Measurements from ENCODE around the gene PRSS50. TPM values are rescaled to one million over a fixed set of nuclear protein-coding genes. Genes with fewer than 3 reads are reported as not detected.

Gene PRSS50
- total RNA-seq, 1 experiment from 2014 or later, result not detected

DNA sequence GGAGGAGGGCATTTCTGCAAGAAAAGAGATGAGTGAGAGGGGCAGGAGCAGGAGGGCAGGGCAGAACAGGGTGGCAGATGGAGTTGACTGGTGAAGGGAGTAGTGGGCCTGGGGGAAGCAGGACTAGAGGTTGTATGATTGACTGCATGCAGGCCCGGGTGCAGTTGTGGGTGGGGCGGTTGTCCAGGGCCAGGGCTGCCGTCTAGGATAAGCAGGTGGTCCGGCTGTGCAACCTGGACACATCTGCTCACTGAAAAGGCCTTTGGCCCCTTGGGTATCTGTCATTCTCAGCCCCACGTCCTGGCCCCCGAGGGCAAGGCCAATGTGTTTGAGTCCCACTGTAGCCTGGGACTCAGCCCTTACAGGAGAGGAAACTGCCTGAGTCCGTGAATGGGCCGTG is 49.6 kb downstream of the PRSS50 start (continued):
- no peak for TF ChIP-seq ATF3 (IDR thresholded peaks at IDR 0.05)
- TF ChIP-seq POLR2A (IDR thresholded peaks at IDR 0.05; ENCODE audit: borderline replicate concordance, extremely low read depth, insufficient read depth, insufficient read length), result no peak
- no peak for TF ChIP-seq JUND (IDR thresholded peaks at IDR 0.05)
- no peak for TF ChIP-seq FOSL1 (IDR thresholded peaks at IDR 0.05; ENCODE audit: low read depth)
- TF ChIP-seq EGR1 (IDR thresholded peaks at IDR 0.05; ENCODE audit: low read depth), result no peak

DNA sequence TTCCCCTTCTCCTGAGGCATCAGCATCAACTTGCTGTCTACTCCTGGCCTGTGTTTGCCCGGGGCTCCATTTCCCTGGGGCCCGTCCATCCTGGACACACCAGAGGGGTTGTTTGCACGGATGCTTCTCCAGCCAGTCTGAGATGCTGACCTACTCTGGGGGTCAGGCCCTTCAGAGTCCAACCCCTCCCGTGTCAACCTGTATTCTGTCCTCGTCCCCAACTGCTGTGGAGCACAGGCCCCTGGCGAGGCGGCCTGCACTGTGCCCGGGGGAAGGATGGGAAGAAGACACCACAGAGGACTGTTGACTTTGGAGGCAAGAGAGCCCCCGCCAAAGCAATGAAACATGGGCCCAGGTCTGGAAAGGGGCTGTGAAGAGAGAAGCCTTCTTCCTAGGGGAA is 50.0 kb downstream of the PRSS50 start:
- Histone ChIP-seq H4K20me1 (ENCODE audit: insufficient read depth) (no peaks in the 10 kb centered on the region), H3K9me2 (ENCODE audit: insufficient read depth) (no peaks in the 10 kb centered on the region), H3K9ac (ENCODE audit: low read length) (no peak overlapping the region), H3K27me3 (ENCODE audit: insufficient read depth, low read length) (no peaks in the 10 kb centered on the region), H3K27ac (ENCODE audit: low read depth, low read length) (no peak overlapping the region), H3K4me1 (ENCODE audit: control insufficient read depth in 1 of 2, insufficient read depth in 2 of 2, low read length in 2 of 2) (no peaks in the 10 kb centered on the region), H3K4me2 (ENCODE audit: low read length) (no peak overlapping the region), H3K9me3 (ENCODE audit: control insufficient read depth in 1 of 2, insufficient read depth in 1 of 2, low read depth in 1 of 2, low read length in 2 of 2) (no peaks in the 10 kb centered on the region), H2AFZ (ENCODE audit: low read depth, low read length, poor library complexity, severe bottlenecking) (no peak overlapping the region), H3K36me3 (ENCODE audit: control insufficient read depth in 1 of 2, insufficient read depth in 2 of 2, low read length in 2 of 2) (no peaks in the 10 kb centered on the region), H3K4me3 (replicated peaks in 1 of 2; ENCODE audit: low read depth in 1 of 2, low read length in 2 of 2) (no peak overlapping the region), H3K79me2 (ENCODE audit: insufficient read depth, low read length) (no peaks in the 10 kb centered on the region)
- ChIA-PET POLR2A (no interaction called here), CTCF (no interaction called here), RAD21 (ENCODE audit: low non-redundant PET in 1 of 2, low total read pairs in 2 of 2, uncharacterized antibody in 2 of 2, unreplicated experiment in 2 of 2) (no interaction called here)
- intact Hi-C loops (cut with micrococcal nuclease), result no loop called here
- DNase-seq (ENCODE audit: low read depth, low spot score) (no peak), ATAC-seq (no peak)
- TF ChIP-seq SRF (IDR thresholded peaks at IDR 0.05; ENCODE audit: low read depth) (no peak), CBX3 (IDR thresholded peaks at IDR 0.05; ENCODE audit: low read depth) (no peak), JUND (IDR thresholded peaks at IDR 0.05) (no peak), TCF7L2 (IDR thresholded peaks at IDR 0.05; ENCODE audit: borderline replicate concordance, extremely low read depth, insufficient read depth, insufficient read length) (no peak)
- BruUV-seq (replicated peaks), result no TSS peak

GRCh38 chr3:46667061-46667621 is 50.5 kb downstream of the PRSS50 start:
- ChIA-PET POLR2A (no interaction called here), RAD21 (ENCODE audit: low non-redundant PET in 1 of 2, low total read pairs in 2 of 2, uncharacterized antibody in 2 of 2, unreplicated experiment in 2 of 2) (no interaction called here)
- no peak overlapping the region for H2AFZ ChIP-seq (ENCODE audit: low read depth, low read length, poor library complexity, severe bottlenecking)
- TF ChIP-seq SP1 (IDR thresholded peaks at IDR 0.05; ENCODE audit: low read depth) (no peak), POLR2AphosphoS5 (IDR thresholded peaks at IDR 0.05; ENCODE audit: low read depth, low read length) (no peak), CEBPB (IDR thresholded peaks at IDR 0.05; ENCODE audit: low read depth) (no peak), CBX3 (IDR thresholded peaks at IDR 0.05; ENCODE audit: low read depth) (no peak), ELF1 (IDR thresholded peaks at IDR 0.05; ENCODE audit: borderline replicate concordance, low read depth) (no peak), ATF3 (IDR thresholded peaks at IDR 0.05) (no peak), EZH2phosphoT487 (IDR thresholded peaks at IDR 0.05; ENCODE audit: borderline replicate concordance) (no peak), RAD21 (IDR thresholded peaks at IDR 0.05; ENCODE audit: low read depth) (no peak), YY1 (IDR thresholded peaks at IDR 0.05; ENCODE audit: extremely low read depth, insufficient replicate concordance, low read depth, low read length) (no peak), MAX (IDR thresholded peaks at IDR 0.05) (no peak), SRF (IDR thresholded peaks at IDR 0.05; ENCODE audit: low read depth) (no peak), JUND (IDR thresholded peaks at IDR 0.05) (no peak), ZNF274 (IDR thresholded peaks at IDR 0.05; ENCODE audit: low read depth, low read length) (no peak), EGR1 (IDR thresholded peaks at IDR 0.05; ENCODE audit: low read depth) (no peak), TCF7L2 (IDR thresholded peaks at IDR 0.05; ENCODE audit: borderline replicate concordance, extremely low read depth, insufficient read depth, insufficient read length) (no peak)

More at GRCh38 chr3:46667061-46667621, 50.5 kb downstream of the PRSS50 start:
- no peaks in the 10 kb centered on the region for H3K36me3 ChIP-seq (ENCODE audit: control insufficient read depth in 1 of 2, insufficient read depth in 2 of 2, low read length in 2 of 2)
- BruUV-seq (replicated peaks), result no TSS peak
- H3K4me3 ChIP-seq (replicated peaks in 1 of 2; ENCODE audit: low read depth in 1 of 2, low read length in 2 of 2), result no peak overlapping the region
- intact Hi-C loops (cut with micrococcal nuclease), result no loop called here
- H3K27ac ChIP-seq (ENCODE audit: low read depth, low read length), result no peak overlapping the region
- ATAC-seq, result no peak
- H3K4me2 ChIP-seq (ENCODE audit: low read length), result no peak overlapping the region
- no peaks in the 10 kb centered on the region for H3K27me3 ChIP-seq (ENCODE audit: insufficient read depth, low read length)
- no peak overlapping the region for H3K9ac ChIP-seq (ENCODE audit: low read length)
- DNase-seq (ENCODE audit: low read depth, low spot score), result no peak
- no peaks in the 10 kb centered on the region for H3K79me2 ChIP-seq (ENCODE audit: insufficient read depth, low read length)
- no peaks in the 10 kb centered on the region for H4K20me1 ChIP-seq (ENCODE audit: insufficient read depth)
- H3K4me1 ChIP-seq (ENCODE audit: control insufficient read depth in 1 of 2, insufficient read depth in 2 of 2, low read length in 2 of 2), result no peaks in the 10 kb centered on the region
- no peaks in the 10 kb centered on the region for H3K9me3 ChIP-seq (ENCODE audit: control insufficient read depth in 1 of 2, insufficient read depth in 1 of 2, low read depth in 1 of 2, low read length in 2 of 2)
- CTCF ChIA-PET, result no interaction called here
- no peaks in the 10 kb centered on the region for H3K9me2 ChIP-seq (ENCODE audit: insufficient read depth)
